ENCODE results near the gene PLEKHJ1. TPM values are rescaled to one million over a fixed set of nuclear protein-coding genes. Genes with fewer than 3 reads are reported as not detected.

The PLEKHJ1 gene
- total RNA-seq, 1 experiment from 2014 or later, result 94.8 TPM

DNA sequence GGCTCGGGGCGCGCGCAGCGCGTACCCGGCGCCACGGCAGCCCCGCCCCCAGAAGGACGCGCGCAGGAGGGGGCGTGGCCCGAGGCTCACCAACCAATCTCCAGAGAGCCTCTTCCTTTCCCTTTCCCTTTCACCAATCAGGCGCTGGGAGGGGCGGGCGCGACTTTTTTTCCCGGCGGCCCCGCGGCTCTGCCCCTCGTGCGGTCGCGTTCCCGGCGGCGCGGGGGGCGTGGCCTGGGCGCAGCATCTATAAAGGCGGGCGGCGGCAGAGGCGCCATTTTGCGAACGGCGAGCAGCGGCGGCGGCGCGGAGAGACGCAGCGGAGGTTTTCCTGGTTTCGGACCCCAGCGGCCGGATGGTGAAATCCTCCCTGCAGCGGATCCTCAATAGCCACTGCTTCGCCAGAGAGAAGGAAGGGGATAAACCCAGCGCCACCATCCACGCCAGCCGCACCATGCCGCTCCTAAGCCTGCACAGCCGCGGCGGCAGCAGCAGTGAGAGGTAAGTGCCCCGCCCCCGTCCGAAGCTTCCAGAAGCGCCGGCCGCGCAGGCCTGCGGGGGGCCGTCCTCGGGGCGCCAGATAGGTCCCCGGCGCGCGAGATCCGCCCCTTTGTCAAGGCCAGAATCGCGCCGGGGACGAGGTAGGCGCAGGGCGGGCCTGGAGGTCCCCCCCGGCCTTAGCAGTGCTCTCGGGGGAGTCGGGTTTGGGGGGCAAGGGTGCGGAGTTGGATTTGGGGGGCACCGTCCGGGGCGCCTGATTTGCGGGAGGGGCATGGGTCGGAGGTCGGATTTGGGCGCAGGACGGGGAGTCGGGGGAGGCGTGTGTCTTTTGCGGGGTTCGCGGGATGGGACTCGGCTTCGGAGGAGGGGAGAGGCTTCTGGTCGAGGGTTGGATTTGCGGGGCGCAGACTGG is 33.4 kb upstream of the PLEKHJ1 start:
- no peaks in the 10 kb centered on the region for H3K9me3 ChIP-seq (ENCODE audit: low read length)
- peak; percentile 77 for ATAC-seq
- no peaks in the 10 kb centered on the region for H3K9me2 ChIP-seq (replicated peaks; ENCODE audit: low read length)
- no peaks in the 10 kb centered on the region for H3K27me3 ChIP-seq (ENCODE audit: low read length)
- ChIA-PET CTCF (no interaction called here), POLR2A (ENCODE audit: unreplicated experiment) (interaction anchor here (0.6 kb wide), 1 partner anchor 9 kb away, joined by 3 read pairs; no protein-coding TSS in a partner anchor)
- peaks cover 50% of the 10 kb centered on the region for H3K79me2 ChIP-seq (ENCODE audit: low read length)
- peak overlapping the region; percentile 99 for H3K4me3 ChIP-seq (ENCODE audit: low read length)
- TF ChIP-seq EZH2phosphoT487 (IDR thresholded peaks at IDR 0.05; ENCODE audit: borderline replicate concordance, low read length) (no peak), EZH2 (IDR thresholded peaks at IDR 0.05; ENCODE audit: low read length, unreplicated experiment) (no peak)
- TF ChIP-seq, protein P1, sequence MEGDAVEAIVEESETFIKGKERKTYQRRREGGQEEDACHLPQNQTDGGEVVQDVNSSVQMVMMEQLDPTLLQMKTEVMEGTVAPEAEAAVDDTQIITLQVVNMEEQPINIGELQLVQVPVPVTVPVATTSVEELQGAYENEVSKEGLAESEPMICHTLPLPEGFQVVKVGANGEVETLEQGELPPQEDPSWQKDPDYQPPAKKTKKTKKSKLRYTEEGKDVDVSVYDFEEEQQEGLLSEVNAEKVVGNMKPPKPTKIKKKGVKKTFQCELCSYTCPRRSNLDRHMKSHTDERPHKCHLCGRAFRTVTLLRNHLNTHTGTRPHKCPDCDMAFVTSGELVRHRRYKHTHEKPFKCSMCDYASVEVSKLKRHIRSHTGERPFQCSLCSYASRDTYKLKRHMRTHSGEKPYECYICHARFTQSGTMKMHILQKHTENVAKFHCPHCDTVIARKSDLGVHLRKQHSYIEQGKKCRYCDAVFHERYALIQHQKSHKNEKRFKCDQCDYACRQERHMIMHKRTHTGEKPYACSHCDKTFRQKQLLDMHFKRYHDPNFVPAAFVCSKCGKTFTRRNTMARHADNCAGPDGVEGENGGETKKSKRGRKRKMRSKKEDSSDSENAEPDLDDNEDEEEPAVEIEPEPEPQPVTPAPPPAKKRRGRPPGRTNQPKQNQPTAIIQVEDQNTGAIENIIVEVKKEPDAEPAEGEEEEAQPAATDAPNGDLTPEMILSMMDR (conservative IDR thresholded peaks at IDR 0.05; ENCODE audit: low read depth, low read length), result no peak
- H3K36me3 ChIP-seq (ENCODE audit: low read depth, low read length), result peaks cover 10% of the 10 kb centered on the region; the same call in 1 of the 2 replicates
- H3K9ac ChIP-seq (ENCODE audit: low read length), result peak overlapping the region; percentile 93
- peak overlapping the region; percentile 81; the same call in 1 of the 2 replicates for H2AFZ ChIP-seq (ENCODE audit: low read length)
- H3F3A ChIP-seq (ENCODE audit: low read length, unreplicated experiment), result no peaks in the 10 kb centered on the region
- H3K4me1 ChIP-seq (ENCODE audit: insufficient read depth, low read length), result peaks cover 21% of the 10 kb centered on the region
- BruUV-seq (replicated peaks), result no TSS peak
- H4K20me1 ChIP-seq (ENCODE audit: low read length), result peaks cover 36% of the 10 kb centered on the region
- intact Hi-C loops (cut with micrococcal nuclease), result loop anchor here (5.0 kb wide), 1 partner anchor 102 kb away; no protein-coding TSS in a partner anchor
- peak; percentile 91 for DNase-seq
- peak overlapping the region; percentile 81 for H3K4me2 ChIP-seq (ENCODE audit: low read length)
- peak overlapping the region; percentile 61; the same call in 1 of the 2 replicates for H3K27ac ChIP-seq (ENCODE audit: low read length)

DNA sequence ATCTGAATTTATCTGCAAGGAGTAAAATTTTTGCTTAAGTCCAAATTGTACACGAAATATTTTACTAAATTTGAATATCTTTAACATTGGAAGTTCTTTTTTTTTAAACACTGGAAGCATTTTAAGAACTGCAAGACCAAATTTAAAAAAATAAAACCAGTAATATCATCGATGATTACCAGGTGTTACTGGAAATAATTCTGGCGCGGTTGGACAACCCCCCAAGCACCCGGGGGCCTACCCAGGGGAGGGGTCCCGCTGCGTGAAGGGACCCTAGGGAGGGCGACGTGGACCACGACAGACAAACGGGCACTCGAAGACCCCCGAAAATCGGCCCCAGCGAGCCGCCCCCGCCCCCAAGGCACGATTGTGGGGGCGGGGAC is 32.7 kb upstream of the PLEKHJ1 start:
- Histone ChIP-seq H3K9me3 (ENCODE audit: low read length) (no peaks in the 10 kb centered on the region), H3F3A (ENCODE audit: low read length, unreplicated experiment) (no peaks in the 10 kb centered on the region), H4K20me1 (ENCODE audit: low read length) (peaks cover 31% of the 10 kb centered on the region), H3K9ac (ENCODE audit: low read length) (peak overlapping the region; percentile 65), H3K27me3 (ENCODE audit: low read length) (no peaks in the 10 kb centered on the region), H3K4me2 (ENCODE audit: low read length) (peak overlapping the region; percentile 81), H3K4me1 (ENCODE audit: insufficient read depth, low read length) (peaks cover 21% of the 10 kb centered on the region), H3K79me2 (ENCODE audit: low read length) (peaks cover 43% of the 10 kb centered on the region), H3K27ac (ENCODE audit: low read length) (no peak overlapping the region), H2AFZ (ENCODE audit: low read length) (peak overlapping the region; percentile 81), H3K4me3 (ENCODE audit: low read length) (peak overlapping the region; percentile 74), H3K9me2 (replicated peaks; ENCODE audit: low read length) (no peaks in the 10 kb centered on the region), H3K36me3 (ENCODE audit: low read depth, low read length) (peaks cover 10% of the 10 kb centered on the region; the same call in 1 of the 2 replicates)
- ChIA-PET CTCF (no interaction called here), POLR2A (ENCODE audit: unreplicated experiment) (no interaction called here)
- TF ChIP-seq EZH2phosphoT487 (IDR thresholded peaks at IDR 0.05; ENCODE audit: borderline replicate concordance, low read length) (no peak), EZH2 (IDR thresholded peaks at IDR 0.05; ENCODE audit: low read length, unreplicated experiment) (no peak)
- TF ChIP-seq, protein P1 (conservative IDR thresholded peaks at IDR 0.05; ENCODE audit: low read depth, low read length), result no peak
- BruUV-seq (replicated peaks), result no TSS peak
- ATAC-seq (no peak), DNase-seq (no peak)
- intact Hi-C loops (cut with micrococcal nuclease), result no loop called here

DNA sequence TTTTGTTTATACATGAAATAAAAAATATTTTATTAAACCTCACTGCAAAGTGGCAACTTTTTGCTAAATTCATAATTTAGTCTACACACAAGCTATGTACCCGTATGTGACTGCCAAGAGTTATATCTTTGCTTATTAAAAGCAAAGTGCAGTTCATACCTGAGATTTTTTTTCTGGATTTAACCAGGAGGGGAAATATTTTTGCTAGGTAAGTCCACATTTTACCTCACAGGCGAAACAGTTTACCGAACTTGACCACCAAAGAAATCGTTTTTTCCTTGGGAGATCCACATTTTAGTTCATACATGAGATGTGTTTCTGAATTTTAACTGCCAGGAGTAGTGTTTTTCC is 32.3 kb upstream of the PLEKHJ1 start:
- peaks cover 20% of the 10 kb centered on the region for H3K4me1 ChIP-seq (ENCODE audit: insufficient read depth, low read length)
- no peaks in the 10 kb centered on the region for H3K9me3 ChIP-seq (ENCODE audit: low read length)
- no peaks in the 10 kb centered on the region for H3F3A ChIP-seq (ENCODE audit: low read length, unreplicated experiment)
- intact Hi-C loops (cut with micrococcal nuclease), result no loop called here
- ChIA-PET CTCF (no interaction called here), POLR2A (ENCODE audit: unreplicated experiment) (no interaction called here)
- peak overlapping the region; percentile 81 for H2AFZ ChIP-seq (ENCODE audit: low read length)
- ATAC-seq, result no peak
- H3K27ac ChIP-seq (ENCODE audit: low read length), result no peak overlapping the region
- TF ChIP-seq, protein P1 (conservative IDR thresholded peaks at IDR 0.05; ENCODE audit: low read depth, low read length), result no peak
- TF ChIP-seq EZH2phosphoT487 (IDR thresholded peaks at IDR 0.05; ENCODE audit: borderline replicate concordance, low read length) (no peak), EZH2 (IDR thresholded peaks at IDR 0.05; ENCODE audit: low read length, unreplicated experiment) (no peak)
- H3K9me2 ChIP-seq (replicated peaks; ENCODE audit: low read length), result no peaks in the 10 kb centered on the region
- H4K20me1 ChIP-seq (ENCODE audit: low read length), result peaks cover 31% of the 10 kb centered on the region
- BruUV-seq (replicated peaks), result TSS peak; percentile 85
- H3K27me3 ChIP-seq (ENCODE audit: low read length), result no peaks in the 10 kb centered on the region
- peak overlapping the region; percentile 74 for H3K4me3 ChIP-seq (ENCODE audit: low read length)
- H3K79me2 ChIP-seq (ENCODE audit: low read length), result peaks cover 41% of the 10 kb centered on the region
- H3K36me3 ChIP-seq (ENCODE audit: low read depth, low read length), result peaks cover 10% of the 10 kb centered on the region; the same call in 1 of the 2 replicates
- DNase-seq, result no peak
- peak overlapping the region; percentile 65 for H3K9ac ChIP-seq (ENCODE audit: low read length)
- H3K4me2 ChIP-seq (ENCODE audit: low read length), result peak overlapping the region; percentile 81
